GM21423 (cell line): Measurements from ENCODE around the gene EIPR1.

Experiments
- ATAC-seq: cut with Tn5 transposase; IDR thresholded peaks from one replicate; pipeline ENCODE4 v1.9.1; 2021; ENCODE audit warnings: mild to moderate bottlenecking, moderate library complexity; ENCODE audit not compliant: unreplicated experiment

The EIPR1 gene

DNA sequence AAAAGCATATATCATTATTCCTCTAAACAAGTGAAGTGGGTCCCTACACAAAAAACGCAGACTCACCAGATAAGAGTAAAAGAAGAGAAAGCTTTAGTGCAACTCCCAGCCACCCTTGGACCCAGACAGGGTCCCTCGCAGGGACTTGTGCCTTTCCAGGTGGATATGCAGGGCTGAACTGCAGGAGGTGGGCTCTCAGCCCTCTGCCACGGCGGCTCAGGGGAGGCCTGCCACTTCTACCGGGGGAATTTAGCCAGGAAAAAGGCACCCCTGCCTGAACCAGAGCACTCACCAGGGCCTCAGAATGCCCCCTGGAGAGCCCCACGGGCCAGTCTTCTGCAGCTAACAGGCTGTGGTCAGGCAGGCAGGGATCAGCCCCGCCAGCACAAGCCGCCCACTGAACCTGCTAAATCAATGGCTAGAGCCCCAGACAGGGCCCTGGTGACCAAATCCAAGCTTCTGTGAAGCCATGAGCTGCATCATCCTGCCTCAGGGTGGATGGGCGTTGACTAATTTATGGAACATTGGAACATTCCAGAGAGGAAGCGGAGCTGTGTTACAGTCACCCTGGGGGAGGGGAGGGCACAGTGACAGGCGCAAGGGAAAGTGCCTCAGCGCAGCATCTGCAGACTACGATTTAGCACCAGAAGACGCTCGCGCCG lies 209.3 kb downstream of the EIPR1 start:
- no peak for ATAC-seq

DNA sequence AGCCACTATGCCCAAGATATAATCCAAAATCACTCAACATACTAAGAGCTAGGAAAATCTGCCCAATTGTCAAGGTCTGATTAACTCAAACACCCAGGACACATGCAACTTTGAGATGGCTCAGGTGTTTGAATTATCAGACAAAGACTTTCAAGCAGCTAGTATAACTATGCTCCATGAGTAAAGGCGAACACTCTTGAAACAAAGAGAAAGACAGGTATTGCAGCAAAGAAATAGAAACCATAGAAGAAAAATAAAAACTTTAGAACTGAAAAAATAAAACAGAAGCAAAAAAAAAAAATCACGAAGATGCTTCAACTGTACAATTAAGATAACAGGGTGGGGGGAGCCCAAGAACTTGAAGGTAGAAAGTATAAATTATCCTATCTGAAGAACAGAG lies 214.2 kb downstream of the EIPR1 start:
- ATAC-seq = no peak

DNA sequence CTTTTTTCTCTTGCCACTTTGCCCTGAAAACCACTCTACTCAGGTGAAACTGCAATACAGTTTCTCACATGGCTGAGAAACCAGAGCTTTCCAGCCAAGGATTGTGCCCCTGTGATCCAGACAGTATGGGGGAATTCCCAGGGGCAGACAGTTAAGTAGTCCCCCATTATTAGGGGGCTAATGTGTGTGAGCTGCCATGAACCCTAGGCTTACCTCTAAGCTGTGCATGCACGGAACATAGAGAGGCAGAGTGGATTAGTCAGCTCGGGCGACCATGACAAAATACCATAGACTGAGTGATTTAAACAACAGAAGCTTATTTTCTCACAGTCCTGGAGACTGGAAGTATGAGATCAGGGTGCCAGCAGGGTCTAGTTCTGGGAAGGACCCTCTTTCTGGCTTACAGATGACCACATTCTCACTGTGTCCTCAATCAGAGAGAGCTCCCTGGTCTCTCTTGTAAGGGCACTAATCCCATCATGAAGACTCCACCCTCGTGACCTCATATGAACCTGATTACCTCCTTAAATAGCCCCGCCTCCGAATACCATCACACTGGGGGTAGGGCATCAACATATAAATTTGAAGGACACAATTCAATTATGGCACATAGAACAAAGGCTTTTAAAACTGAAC lies 215.1 kb downstream of the EIPR1 start:
- no peak for ATAC-seq

DNA sequence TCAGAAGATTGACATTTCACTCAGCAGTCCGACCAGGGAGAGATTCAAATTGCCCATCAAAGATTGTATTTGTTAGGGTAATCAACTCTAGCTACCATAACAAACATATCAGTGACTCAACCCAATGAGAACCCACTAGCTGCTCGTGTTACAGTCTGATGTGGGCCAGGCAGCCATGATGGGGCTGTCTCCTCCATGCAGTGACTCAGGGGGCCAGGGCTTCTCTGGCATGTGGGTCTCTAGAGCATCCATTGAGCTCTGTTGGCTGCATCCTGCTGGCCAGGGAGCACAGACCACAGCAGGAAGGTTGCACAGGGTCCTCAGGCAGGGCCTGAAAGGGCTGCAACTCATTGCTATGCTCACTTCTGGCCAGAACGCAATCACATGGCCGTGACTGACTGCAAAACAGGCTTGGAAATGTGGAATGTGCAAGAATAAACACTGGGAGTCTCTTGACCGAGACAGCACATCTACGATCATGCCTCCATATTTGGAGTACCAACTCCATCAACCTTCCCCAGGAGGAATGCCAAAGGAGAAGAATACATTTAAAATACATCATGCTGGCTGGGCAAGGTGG lies 216.8 kb downstream of the EIPR1 start:
- ATAC-seq = no peak

DNA sequence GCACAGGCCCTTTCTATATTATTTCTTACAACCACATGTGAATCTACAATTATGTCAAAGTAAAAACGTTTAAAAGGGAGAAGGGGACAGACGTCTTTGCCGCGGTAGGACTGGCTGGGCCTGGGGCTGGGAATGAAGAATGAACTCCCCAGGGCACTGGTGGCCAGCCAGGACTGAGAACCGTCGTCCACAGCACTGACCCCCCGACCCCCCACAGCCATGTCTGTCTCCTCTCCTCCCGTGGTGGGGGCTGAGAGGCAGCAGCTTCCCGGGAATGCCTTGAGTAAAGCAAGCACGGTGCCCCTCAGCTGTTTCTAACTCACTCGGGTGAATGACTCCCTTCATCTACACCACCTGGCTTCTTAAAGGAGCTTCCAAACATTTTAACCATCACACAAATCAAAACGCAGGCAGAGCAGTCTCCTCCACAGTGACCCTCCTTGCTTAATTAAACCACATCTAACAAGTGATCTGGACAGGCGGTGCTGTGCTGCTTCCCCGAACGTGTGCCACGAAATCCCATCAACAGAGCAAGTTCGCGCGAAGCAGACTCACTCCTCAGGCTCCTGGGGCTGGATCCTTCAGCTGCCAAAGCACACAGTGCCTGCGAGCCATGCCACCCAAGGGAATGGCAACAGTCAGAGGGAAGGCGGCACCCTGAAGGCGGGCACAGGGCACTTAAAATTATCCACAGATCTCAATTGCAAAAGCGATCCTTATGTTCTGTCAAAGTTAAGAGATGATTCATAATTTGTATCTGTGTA lies 217.7 kb downstream of the EIPR1 start:
- ATAC-seq = no peak

DNA sequence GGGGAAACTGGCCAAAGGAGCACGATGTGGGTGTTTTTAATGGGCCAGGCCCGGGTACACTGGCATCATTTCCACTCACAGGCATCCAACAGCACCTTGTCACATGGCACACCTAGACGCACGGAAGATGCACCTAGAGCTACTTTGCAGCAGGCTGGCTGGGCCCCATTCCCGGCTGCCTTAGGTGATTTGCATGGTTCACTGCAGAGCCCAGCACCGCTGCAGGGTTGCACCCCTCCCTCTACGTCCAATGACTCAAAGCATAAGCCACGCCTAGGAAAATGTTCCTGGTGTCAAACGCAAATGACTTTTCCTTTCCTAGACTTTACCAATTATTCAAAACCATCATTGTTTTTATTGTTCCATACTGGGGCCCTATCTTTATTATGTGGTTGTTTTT lies 222.9 kb downstream of the EIPR1 start:
- no peak for ATAC-seq

DNA sequence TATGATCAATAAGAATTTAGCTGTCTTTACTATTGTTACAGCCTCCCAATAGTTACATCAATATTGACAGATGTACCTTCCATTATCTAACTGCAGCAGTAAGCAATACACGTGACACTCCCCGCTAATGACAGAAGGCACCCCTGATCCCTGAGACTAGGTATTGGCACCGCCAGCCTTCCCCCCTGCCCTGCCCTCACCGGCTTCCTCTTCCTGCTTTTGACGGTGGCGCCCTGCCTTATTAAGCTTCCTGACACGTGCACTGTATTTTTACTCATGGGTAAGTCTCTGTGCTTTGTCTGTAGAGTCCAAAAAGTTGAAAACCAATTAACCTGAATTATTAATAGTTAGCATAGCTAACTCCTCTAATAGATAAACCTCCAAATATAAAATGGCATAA lies 223.5 kb downstream of the EIPR1 start:
- ATAC-seq = no peak

DNA sequence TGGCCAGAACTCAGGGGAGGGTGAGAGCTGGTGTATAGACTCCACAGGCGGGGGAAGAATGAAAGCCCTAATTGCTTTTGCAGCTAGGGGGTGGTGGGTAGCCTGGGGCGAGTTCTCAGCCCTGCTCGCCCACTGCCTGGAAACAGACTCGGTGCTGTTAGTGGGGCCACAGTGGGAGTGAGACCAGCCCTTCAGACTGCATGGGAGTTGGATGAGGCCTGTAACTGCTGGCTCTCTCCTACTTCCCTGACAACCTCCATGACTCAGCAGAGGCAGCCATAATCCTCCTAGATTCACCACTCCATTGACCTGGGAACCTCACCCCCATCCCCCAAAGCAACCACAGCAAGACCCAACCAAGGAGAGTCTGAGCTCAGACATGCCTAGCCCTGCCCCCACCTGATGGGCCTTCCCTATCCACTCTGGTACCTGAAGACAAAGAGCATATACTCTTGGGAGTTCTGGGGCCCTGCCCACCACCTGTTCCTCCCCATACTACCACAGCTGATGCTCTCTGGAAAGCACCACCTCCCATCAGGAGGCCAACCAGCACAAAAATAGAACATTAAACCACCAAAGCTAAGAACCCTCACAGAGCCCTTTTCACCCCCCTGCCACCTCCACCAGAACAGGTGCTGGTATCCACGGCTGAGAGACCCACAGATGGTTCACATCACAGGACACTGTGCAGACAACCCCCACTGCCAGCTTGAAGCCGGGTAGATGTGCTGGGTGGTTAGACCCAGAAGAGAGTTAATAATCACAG lies 226.3 kb downstream of the EIPR1 start:
- ATAC-seq = peak; percentile 43

DNA sequence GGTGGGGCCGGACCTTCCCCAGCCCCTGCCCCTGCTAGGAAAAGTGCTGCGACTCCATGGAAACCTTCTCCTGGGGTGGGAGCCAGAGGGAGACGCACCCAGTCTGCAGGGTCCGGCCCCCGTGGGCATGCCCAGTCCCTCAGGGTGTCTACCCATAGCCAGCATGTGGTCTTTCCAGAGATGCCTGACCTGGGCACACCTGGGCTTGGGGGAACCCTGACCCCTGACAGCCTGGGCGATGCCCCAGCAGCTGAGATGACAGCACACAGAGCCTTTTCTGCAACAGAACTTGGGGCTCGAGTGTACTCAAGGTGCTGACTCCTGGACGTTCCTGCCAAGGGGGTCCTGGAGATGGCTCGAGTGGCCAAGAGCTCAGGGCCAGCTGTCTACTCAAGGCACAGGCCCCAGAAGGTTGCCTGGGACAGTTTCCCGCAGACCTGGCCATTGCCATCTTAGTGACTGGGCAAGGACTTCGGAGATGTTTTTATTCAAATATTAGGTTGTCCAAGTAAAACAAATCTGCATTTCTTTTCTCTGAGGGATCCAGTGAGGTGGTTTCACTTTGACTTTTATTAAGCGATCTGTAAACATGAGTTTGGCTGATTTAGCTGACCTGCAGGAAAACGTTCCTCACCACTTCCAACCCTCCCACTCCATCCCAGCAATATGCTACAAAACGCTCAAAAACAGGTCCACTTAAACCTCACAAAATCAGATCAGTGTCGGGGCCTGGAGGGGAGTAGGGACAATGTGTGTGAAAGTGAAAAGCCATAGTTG lies 228.0 kb downstream of the EIPR1 start:
- ATAC-seq = no peak

DNA sequence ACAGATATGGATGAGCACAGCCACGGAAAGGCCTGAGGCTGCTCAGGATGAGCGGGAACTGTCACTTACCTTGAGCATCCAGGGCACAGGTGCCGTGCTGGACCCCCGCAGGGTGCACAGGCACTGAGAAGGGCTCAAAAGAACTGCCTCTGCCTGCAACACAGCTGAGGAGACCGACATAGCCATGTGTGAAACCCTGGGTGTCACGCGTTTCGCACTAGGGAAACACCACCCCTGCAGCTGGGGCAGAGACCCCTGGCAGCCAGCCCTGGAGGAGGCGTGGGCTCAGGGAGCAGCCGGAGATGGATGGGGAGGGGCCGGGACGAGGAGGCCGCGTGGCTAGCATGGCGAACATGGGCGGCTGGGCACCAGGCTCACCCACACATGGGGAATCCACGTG lies 228.9 kb downstream of the EIPR1 start:
- peak; percentile 30 for ATAC-seq

DNA sequence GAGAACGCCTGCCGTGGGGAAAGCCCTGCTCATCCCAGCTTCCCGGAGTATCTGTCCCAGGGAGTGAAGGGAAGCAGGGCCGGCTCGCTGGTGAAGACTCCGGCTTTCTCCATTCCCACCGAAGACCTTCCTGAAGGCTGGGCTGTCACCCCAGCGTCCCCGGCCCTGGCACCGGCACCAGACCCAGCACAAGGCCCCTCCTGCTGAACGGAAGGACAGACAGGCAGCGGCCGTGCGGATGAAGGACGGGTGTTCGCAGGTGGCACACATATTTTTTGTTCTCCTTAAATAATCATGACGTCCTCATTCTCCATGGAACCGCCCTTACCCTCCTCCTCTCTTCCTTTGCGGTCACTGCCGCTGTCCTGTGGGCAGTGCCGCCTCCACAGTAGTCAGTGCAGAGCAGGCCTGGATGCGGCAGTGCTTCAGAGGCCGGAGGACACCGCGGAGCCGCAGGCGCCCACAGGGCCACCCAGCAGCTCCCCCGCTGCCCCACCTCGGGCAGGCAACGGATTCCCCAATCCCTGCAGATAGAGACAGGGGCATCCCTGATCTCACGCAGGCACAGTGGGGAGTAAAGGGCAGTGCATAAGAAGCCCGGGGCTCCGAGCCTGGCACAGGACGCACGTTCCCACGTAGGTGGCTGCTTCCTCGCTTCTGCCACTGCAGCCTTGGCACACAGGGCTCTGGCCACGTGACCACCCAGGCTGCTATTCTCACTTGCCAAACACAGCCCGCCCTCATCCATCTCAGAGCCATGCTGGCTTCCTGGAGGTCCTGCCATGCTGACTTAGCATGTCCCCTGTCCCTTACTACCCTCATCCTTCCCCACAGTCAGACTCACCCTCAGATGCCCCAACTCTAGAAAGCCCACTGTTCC lies 229.7 kb downstream of the EIPR1 start:
- no peak for ATAC-seq

DNA sequence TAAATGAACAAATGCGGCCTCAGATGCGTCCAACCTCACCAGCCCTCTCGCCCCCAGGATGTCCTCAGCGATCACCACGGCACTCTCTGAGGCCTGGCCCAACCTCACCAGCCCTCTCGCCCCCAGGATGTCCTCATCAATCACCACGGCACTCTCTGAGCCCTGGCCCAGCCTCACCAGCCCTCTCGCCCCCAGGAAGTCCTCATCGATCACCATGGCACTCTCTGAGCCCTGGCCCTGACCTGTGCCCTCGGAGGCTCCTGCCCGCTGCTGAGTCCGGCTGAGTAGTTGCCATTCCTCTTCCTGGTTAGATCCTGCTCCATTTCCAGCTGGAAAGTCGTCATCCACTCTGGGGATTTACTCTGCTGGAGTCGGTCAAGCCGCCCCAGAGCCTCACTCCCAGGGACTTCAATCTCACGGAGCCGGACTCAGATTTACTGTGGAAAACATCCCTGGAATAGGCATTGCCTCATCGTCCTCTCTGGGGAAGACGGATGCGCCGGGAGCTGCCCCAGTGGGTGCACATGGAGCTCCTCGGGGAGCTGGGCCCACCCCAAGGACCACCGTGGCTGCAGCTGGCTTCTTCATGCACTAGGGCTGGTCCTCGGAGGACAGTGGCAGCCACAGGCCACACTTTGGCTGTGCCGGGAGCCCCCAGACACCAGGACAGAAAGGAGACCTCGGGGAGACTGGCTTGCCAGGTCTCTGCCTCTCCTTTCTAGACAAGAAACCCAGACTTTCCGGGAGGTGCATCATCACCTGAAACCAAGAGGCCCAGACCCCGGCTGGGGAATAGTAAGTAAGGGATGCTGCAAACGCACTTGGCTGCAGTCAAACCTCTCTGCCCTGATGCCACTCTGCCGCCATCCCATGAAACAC lies 230.6 kb downstream of the EIPR1 start:
- no peak for ATAC-seq

DNA sequence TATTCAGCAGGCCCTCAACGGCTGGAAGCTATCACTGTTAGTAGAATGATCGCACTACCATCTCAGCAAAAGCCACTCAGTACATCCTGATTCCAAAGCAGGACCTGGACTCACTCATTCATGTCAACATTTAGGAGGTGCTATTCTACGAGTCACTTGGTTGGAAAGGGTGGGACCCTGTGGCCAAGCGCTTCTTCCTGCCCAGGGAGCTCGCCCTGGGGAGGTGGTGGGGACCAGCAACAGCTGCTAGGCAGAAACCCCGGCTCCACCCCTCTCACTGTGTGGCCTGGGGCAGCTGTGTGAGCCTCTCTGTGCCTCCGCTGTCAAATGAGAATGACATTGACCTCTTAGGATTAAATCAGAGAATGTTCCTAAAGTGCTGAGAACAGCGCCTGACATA lies 231.4 kb downstream of the EIPR1 start:
- no peak for ATAC-seq

DNA sequence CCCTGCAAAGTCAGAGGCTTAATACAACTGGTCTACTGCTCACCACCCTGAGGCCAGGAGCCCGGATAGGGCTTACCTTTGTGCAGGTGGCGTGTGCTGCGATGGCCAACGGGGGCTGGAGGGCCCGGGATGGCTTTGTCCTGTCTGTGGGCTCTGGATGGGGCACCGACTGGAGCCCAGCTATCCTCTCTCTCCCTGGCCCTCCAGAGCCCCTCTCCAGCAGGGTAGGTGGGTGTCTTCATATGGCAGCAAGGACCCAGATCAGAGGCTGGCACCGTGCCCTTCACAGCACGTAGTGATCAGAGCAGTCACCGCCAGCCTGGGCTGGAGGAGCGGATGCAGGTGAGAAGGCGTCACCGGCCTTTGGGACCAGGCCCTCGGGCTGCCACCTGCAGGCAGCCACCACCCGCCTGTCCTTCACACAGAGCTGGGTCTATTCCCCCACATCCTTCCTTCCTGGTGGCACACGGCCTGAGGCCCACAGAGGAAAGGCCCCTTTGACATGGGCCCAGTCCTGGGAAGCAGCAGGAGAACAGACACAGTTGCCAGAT lies 232.1 kb downstream of the EIPR1 start:
- ATAC-seq = no peak

DNA sequence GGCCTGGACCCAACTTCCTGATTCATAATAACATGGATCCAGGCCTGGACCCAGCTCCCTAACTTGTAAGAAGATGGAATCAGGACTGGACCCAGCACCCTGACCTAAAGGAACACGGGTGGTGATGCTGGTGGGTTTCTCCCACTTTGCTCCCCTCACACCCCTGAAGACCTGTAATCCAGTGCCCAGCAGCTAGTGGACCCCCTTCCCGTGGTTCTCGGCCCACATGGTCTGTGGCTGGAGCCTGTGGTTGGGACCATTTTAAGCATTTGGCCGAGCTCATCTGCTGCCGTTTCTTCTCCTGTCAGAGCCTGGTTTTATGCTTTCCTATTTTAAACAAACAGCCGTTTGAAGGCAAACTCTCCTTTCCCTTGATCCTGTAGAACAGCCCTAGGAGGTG lies 232.8 kb downstream of the EIPR1 start:
- ATAC-seq = no peak

DNA sequence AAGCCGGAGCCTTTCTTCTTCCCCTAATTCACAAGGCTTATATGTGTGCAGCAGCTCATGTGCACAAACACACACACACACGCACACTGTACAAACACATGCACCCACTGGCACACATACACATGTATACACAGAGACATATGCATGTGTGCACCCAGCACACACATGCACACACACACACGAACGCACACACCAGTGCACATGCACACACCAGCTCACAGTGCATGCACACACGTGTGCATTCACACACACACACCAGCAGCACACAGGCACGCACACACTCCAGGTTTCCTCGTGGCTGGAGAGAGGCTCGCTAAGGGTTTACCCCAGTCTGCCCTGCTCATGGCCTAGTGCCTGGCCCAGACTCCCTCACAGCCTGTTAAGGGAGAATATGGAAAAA lies 234.0 kb downstream of the EIPR1 start:
- ATAC-seq = no peak

DNA sequence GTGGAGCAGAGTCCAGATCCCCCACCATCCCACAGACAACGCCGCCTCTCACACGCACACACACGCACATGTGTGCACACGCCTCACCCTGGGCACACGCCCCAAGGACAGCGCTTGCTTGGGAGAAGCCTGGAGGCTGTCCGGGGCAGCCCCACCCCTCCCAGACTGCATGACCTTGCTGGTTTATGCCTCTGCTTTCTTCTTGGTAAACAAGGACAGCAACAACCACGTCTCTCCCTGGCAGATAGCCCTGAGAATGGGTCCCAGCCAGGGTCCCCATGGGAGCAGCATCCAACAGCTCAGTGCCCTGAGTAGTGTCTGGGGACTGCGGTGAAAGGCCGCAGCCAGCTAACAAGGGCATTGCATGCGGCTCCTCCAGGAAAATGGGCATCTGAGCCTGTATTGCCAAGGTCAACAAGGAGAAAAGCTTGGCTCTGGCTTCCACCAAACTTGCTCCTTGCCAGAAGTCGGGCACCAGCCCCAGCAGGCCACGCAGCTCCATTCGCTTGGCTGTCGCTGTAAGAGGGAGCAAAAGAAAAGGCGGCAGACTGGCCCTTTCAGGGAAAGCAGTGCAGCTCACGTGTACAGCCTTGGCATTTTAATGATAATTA lies 234.6 kb downstream of the EIPR1 start:
- no peak for ATAC-seq

DNA sequence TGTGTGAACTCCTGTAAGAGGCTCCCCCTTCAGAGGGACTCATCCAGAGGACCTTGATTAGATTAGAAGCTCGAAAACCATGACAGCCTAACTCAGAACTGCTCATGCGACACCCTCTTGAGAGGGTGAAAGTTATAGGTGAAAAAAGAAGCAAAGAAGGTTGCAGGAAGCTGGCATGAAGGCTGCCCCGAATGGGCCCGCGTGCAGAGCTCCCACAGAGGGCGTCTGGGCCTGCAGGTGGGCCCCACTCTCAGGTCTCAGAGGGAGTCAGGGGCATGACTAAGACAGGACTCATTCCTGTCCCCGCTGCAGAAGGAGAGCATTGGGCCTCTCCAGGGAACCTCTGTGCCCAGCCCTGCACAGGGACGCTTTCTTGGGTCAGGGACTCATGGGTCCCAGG lies 235.4 kb downstream of the EIPR1 start:
- peak; percentile 50 for ATAC-seq
